ENCODE results near the gene ADCY3.

GRCh38 chr2:24922556-24922955 lies 2.5 kb upstream of the ADCY3 start:
- TF ChIP-seq, protein P1, sequence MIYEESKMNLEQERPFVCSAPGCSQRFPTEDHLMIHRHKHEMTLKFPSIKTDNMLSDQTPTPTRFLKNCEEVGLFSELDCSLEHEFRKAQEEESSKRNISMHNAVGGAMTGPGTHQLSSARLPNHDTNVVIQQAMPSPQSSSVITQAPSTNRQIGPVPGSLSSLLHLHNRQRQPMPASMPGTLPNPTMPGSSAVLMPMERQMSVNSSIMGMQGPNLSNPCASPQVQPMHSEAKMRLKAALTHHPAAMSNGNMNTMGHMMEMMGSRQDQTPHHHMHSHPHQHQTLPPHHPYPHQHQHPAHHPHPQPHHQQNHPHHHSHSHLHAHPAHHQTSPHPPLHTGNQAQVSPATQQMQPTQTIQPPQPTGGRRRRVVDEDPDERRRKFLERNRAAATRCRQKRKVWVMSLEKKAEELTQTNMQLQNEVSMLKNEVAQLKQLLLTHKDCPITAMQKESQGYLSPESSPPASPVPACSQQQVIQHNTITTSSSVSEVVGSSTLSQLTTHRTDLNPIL (CRISPR knock-in tag; IDR thresholded peaks at IDR 0.05; ENCODE audit: low read depth): no peak
- TF ChIP-seq ARNTL (CRISPR knock-in tag; IDR thresholded peaks at IDR 0.05; ENCODE audit: borderline replicate concordance, low read depth): no peak
- no peak for TF ChIP-seq RARB (CRISPR knock-in tag; IDR thresholded peaks at IDR 0.05)
- no peak for TF ChIP-seq ZFP30 (CRISPR knock-in tag; IDR thresholded peaks at IDR 0.05)
- TF ChIP-seq, protein P2, sequence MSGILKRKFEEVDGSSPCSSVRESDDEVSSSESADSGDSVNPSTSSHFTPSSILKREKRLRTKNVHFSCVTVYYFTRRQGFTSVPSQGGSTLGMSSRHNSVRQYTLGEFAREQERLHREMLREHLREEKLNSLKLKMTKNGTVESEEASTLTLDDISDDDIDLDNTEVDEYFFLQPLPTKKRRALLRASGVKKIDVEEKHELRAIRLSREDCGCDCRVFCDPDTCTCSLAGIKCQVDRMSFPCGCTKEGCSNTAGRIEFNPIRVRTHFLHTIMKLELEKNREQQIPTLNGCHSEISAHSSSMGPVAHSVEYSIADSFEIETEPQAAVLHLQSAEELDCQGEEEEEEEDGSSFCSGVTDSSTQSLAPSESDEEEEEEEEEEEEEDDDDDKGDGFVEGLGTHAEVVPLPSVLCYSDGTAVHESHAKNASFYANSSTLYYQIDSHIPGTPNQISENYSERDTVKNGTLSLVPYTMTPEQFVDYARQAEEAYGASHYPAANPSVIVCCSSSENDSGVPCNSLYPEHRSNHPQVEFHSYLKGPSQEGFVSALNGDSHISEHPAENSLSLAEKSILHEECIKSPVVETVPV (CRISPR knock-in tag; IDR thresholded peaks at IDR 0.05): no peak
- no peak for TF ChIP-seq ZNF8 (CRISPR knock-in tag; IDR thresholded peaks at IDR 0.05)
- TF ChIP-seq, protein P3, sequence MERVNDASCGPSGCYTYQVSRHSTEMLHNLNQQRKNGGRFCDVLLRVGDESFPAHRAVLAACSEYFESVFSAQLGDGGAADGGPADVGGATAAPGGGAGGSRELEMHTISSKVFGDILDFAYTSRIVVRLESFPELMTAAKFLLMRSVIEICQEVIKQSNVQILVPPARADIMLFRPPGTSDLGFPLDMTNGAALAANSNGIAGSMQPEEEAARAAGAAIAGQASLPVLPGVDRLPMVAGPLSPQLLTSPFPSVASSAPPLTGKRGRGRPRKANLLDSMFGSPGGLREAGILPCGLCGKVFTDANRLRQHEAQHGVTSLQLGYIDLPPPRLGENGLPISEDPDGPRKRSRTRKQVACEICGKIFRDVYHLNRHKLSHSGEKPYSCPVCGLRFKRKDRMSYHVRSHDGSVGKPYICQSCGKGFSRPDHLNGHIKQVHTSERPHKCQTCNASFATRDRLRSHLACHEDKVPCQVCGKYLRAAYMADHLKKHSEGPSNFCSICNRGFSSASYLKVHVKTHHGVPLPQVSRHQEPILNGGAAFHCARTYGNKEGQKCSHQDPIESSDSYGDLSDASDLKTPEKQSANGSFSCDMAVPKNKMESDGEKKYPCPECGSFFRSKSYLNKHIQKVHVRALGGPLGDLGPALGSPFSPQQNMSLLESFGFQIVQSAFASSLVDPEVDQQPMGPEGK (CRISPR knock-in tag; IDR thresholded peaks at IDR 0.05; ENCODE audit: borderline replicate concordance): no peak
- TF ChIP-seq ZFP3 (CRISPR knock-in tag; IDR thresholded peaks at IDR 0.05): no peak
- no peak for TF ChIP-seq BACH2 (CRISPR knock-in tag; IDR thresholded peaks at IDR 0.05; ENCODE audit: borderline replicate concordance)
- TF ChIP-seq ZNF565 (CRISPR knock-in tag; conservative IDR thresholded peaks at IDR 0.05; ENCODE audit: low read depth): no peak
- no peak for TF ChIP-seq TCF4 (CRISPR knock-in tag; IDR thresholded peaks at IDR 0.05; ENCODE audit: borderline replicate concordance)
- TF ChIP-seq SNAI2 (CRISPR knock-in tag; IDR thresholded peaks at IDR 0.05): no peak

Measured in SK-N-SH treated with all-trans-retinoic acid at 6 μM for 48 hours (cell line).